ENCODE results near the gene TPMT.
A peak's percentile ranks its signal among the peaks of the same experiment; 100 is the strongest.
"Not testable (repeated sequence)": the region's sequence is repeated elsewhere in the genome, so short reads cannot be mapped to it uniquely, and the experiment has no call there.

The TPMT gene

GRCh38 chr6:18155150-18155863, 430 bp upstream of the TPMT start, which contains the start of gene KDM1B:
Gene KDM1B, plus strand, starts transcription at chr6:18155422. Its CDS starts 4,474 bp downstream, at chr6:18159896.
- peak; percentile 98 for DNase-seq

DNA sequence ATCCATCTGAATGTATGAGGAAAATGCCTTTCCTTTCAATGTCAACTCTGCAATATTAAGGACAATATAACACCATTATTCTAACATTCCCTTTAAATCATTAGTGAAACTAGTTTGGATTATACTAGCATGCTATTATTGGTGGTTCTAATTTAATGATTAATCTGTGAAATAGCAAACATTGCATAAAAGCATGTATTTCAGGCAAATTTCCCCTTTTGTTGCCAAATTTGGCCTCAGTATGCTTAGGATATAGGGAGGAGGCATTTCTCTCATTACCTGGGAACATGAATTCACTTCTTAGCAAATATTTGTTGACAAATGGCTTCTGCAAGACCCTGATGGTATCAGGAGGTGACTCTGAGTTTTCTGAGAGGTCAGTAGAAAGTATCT, 1.6 kb downstream of the TPMT start:
- DNase-seq: no peak

DNA sequence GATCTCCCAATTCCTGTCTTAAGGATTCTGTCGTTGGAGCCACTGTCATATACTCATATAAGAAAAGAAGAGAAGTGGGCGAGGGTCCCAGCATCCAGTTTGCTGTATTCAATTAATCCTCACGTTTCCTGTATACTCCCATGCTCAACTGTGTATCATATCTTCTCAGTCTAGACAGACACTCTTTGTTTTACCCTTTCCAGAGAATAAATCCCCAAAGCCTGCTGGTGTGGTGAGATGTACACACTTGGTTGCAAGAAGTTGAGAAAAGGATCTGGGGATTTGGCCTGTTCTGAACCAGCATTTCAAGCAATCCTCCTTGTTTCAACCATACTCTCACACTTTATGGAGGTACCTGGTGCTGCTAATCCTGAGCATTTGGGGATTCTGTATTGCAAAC, 3.1 kb downstream of the TPMT start:
- no peak for DNase-seq

- DNase-seq: not testable (repeated sequence)
Observed at GRCh38 chr6:18151391-18151790, 3.5 kb downstream of the TPMT start.

DNA sequence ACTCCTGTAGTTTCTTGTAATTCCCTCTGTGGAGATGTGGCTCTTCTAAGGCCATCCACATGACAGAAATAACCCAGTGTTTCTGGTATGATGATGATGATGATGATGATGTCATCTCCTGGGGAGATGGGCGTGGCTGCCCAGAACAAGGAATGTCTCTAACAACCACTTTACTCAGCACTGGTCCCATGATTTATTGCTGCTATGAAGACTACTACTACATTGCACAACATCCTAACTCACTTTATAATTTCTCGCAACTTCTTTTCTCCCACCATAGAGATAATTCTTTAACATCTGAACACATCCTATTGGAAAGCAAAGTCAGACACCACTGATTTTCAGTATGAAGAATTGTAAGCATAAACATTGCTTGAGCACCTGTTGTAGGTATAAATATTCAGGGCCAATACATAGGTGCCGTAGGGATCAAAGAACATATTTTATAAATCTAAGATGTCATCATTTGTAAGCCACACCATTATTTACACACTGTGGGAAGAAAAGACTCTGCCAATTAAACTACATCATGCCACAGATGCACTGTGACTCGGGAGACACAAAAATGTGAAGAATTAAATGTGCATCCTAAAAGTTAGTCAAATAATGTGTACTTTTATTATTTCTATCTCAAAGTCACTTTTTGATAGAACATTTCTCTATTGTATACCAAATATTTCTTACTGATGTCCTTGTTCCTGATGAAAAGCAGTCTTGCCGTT, 6.4 kb downstream of the TPMT start:
- no peak for DNase-seq

GRCh38 chr6:18147616-18148015, 7.3 kb downstream of the TPMT start:
- DNase-seq: no peak

DNA sequence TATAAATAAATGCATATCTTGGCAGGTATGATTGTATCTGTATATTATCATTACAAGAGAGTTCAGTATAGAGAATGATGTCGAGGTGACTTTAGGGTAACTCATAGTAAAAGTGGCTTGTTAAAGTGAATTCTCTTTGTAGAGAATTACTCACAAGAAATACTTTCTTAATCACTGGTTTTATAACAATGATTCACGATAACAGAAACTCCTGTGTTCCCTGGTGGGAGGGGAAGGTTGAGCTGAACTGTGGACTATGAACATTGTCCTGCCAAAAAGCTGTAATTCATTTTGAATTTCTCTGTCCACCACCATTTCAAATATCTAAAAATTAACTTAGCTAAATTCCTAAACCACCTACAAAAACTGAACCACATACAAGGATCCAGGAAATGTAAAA, 7.7 kb downstream of the TPMT start:
- DNase-seq: no peak

DNA sequence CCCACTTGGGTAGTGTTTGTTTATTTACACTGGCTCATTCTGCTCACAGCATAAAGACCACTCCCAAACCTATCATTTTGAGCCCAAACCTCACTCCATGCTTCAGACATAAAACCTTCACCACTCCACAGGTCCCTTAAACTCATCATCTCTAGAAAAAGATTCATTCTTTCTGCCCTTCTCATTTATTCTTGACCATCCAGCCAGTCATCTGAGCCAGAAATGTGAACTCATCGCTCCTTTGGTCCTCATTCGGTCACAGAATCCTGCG, 12.4 kb downstream of the TPMT start:
- DNase-seq: no peak

DNA sequence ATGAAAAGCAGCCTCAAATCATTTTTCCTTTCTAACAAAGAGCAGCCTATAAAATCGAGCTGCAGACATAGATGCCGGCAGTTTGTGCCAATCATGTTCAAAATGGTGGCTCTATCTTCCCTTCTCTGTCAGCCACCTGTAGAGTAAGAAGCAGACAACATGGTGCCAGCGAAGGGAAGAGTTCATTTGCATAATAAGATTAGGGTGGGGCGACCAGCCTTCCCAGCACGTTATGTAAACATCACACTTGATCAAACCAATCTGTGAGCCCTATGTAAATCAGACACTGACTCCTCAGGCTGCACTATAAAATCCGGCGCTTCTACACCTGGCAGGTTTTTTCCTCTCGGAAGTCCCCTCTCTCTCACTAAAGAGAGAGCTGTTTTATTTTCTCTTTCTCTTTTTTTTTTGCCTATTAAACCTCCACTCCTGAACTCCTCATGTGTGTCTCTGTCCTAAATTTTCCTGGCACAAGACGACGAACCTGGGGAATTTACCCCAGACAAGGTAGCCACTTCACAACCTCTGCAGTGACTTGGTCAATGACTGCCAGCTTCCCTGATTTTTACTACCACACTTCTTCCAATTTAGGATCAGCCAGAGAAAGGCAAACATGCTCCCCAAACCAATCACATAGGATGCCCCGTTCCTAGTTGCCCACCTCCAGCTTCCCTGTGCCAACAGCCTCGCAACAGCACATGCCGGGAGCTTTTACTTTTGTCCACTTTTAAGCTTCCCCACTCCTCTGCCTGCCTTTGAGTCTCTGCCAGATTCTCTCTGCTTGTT, 12.9 kb downstream of the TPMT start:
- DNase-seq: peak; percentile 56

DNA sequence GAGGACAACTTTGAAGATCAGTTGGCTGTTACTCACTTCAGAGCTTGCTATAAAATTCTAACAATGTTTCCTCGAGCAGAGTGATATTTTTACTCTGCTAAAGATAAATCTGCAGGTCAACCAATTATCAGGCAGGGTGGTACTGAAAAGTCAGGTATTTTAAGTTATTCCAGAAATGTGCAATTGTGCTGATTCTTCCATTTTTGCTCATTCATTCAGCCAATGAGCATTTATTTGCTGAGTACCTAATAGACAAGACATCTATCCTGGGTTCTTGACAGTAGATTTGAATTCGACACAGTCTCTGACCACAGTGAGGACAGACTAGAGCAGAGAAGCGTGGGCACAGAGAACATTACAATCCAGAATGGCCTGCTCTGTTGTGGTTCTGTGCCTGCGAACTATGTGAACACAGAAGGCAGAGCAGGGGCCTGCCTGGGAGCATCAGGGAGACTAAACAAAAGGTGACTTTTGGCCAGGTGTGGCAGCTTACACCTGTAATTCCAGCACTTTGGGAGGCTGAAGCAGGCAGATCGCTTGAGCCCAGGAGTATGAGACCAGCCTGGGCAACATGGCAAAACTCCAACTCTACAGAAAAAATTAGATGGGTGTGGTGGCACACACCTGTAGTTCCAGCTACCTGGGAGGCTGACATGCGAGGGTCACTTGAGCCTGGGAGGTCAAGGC, 14.8 kb downstream of the TPMT start:
- DNase-seq: no peak

- no peak for DNase-seq
Observed at GRCh38 chr6:18138906-18139305, 16.0 kb downstream of the TPMT start.

DNA sequence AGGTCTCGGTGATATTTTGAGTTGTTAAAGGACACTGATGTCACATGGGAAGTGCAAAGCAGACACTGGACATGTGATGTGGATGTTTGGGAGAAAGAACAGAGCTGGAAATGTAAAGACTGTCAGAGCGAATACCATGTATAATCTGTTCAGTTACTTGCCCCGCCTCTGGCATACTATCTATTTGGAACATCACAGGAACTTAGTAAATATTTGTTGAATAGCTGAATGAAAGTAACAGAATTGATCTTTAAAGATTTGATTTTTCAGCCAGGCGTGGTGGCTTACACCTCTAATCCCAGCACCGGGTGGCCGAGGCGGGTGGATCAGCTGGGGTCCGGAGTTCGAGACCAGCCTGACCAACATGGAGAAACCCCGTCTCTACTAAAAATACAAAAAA, 18.6 kb downstream of the TPMT start:
- no peak for DNase-seq

- no peak for DNase-seq
Observed at GRCh38 chr6:18135171-18135570, 19.7 kb downstream of the TPMT start.

DNA sequence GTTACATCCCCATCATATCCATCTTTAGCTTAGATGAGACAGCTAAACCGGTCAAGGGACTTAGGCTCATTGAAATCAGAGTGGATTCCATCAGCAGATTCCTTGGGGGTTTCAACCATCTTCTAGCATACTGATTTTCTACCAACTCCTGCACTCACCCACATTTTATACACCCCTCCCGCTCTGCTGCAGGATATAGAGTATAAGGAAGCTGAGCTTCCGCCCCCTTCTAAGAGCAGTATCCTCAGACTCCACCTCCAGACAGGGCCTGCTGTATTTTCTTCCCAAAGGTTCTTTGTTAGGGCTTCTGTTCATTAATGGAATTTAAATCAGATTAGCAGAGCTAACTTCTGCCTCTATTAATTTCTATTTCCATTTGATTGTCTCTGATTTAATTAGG, 22.5 kb downstream of the TPMT start:
- no peak for DNase-seq

DNA sequence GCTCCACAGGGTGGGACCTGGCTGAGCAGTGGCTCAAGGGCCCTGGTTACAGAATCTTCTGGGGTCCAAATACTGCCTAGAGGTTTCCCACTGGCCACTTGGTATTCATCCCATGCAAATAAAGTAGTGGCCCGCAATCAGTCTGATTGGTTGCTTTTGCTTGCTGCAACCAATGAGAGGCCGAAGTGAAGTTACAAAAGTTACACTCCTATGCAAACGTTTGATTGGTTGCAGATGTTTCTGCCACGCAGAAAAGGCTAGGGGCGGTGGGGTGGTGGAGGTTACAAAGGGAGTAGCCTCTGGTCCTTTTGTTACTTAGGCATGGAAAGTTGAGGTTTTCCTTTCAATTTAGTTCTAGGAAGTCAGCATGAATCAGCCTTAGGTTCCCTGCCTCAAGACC, 28.8 kb downstream of the TPMT start:
- no peak for DNase-seq

DNA sequence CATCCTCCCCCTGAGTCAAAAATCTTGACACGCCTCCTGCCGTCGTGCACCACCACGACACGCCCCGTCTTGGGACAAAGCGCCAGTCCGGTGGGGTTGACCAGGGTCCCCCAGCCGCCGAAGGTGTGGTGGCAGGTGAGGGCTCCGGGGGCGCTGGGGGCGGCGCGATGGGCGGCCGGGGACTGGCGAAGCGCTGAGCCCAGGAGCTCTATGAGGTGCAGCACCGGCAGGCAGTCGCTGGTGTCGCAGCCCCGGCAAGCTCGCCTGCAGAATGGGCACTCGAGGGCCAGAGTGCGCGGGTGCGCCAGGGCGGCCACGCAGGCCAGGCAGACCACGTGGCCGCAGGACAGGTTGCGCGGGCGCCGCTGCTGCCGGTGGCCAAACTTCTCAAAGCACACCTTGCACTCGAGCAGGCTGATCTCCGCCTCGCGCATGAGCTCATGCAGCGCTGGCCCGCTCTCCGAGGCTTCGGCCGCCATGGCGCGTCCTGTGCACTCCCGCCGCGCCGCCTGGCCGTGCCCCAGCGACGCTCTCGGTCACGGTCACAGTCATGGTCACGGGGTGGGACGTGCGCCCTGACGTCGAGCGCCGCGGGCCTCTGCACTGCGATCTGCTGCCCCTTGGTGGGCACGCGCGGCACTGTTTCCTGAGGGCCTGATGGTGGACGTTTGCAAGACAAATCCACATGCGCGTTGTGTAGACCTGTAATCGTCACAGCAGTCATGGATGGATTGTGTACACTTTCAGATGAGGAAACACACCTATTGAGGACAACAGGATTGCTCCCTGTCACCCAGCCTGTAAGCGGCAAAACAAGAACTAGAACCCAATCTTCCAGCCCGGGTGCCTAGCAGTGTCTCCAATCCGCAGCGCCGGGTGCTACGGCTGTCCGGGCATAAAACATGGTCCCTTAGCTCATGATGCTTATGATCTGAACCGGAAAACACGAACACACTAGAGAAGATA, 32.5 kb downstream of the TPMT start, which contains the start of gene NHLRC1:
NHLRC1 (minus strand) TSS at position 550 of the 966 bp plus-strand sequence; CDS start at position 479, 71 bp downstream.
- DNase-seq: no peak

GRCh38 chr6:18121580-18122127, 33.2 kb downstream of the TPMT start:
- DNase-seq: no peak

DNA sequence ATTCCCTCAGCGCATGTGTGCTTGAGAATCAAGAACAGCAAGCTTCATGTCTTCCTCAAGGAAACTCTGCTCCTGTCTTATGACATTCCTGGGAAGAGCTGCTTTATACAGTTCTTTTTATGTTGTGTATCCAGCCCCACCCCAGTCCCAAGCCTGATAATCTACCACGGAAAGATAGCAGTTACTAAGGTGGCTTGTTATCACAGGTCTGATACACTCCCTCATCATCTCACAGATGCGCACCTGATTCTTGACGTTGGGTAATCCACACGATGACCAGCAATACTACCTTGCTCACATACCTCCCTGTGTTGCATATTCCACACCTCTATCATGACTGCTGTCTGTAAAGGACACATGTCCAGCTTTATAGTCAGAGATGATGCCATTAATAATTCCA, 35.6 kb downstream of the TPMT start:
- DNase-seq: no peak

DNA sequence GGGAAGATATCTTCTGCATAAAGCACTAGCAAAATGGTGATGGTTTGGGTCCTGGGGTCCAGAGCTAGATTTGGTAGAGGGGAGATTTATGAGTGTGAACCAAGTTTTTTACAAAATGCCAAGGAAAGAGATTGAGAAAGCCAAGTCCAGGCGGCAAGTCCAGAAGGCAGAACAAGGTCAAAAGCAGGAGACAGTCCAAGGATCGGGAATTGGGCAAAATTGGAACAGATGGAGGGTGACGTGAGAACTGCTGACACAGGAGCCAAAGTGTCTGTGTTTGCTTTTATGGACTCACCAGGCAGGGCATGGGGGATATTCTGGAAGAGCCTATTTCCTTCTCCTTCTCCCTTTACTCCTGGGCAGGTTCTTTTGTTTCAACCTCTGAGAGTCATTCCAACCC, 36.5 kb downstream of the TPMT start:
- no peak for DNase-seq

GRCh38 chr6:18117136-18117535, 37.7 kb downstream of the TPMT start:
- DNase-seq: no peak

DNA sequence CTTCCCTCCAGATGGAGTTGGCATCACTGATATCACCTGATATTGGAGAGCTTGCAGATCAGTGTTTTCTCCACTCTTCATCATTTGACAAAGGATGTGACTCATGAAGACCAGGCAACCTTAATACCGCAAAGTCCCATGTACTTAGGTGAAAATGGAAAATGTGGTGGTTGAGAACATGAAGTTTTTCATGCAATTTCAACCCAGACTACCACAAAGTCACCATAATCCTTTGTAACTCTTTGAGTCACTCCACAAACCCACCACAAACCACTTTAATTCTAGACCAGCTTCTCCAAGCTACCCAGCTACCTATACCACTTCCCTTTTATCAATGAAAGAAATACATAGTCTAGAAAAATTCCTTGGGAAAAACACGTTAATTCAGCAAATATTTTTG, 39.5 kb downstream of the TPMT start:
- no peak for DNase-seq

DNA sequence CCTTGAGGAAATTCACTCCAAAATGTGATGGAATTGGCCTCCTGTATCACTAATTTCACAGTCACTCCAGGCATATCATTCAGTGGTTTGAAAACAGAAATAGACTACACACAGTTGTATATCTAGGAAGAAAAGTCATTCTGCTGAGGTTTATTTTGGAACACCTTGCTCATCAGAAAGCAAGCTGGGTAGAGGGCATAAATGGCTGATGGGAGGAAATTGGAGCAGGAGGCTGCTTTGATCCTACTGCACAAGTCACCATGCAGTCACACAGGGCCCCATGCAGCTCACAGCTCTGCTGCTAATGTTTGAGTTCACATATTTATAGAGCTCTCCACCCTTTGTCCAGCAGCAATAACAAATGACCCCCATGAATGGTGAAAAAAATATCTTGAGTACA, 44.7 kb downstream of the TPMT start:
- no peak for DNase-seq

Measured in NCI-H1048 (cell line).